ENCODE data around the gene CRELD2.

The CRELD2 gene

DNA sequence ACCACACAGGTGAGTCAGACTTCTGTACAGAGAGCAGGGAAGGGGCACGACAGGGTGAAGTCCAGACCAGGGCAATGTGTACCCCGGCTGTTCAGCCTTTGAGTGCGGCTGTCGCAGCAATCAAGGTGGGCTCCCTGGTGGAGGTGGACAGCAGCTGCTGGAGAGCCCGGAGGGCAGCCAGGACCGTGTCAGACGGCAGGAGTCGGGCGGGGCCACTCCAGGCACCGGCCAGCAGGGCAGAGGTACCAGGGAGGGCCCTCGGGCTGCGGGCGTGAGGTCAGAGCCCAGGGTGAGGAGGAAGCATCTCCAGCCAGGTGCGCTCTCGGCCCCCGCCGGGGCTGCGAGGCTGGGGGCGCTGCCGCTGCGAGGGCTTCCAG lies 41.3 kb downstream of the CRELD2 start:
- no peak for DNase-seq

DNA sequence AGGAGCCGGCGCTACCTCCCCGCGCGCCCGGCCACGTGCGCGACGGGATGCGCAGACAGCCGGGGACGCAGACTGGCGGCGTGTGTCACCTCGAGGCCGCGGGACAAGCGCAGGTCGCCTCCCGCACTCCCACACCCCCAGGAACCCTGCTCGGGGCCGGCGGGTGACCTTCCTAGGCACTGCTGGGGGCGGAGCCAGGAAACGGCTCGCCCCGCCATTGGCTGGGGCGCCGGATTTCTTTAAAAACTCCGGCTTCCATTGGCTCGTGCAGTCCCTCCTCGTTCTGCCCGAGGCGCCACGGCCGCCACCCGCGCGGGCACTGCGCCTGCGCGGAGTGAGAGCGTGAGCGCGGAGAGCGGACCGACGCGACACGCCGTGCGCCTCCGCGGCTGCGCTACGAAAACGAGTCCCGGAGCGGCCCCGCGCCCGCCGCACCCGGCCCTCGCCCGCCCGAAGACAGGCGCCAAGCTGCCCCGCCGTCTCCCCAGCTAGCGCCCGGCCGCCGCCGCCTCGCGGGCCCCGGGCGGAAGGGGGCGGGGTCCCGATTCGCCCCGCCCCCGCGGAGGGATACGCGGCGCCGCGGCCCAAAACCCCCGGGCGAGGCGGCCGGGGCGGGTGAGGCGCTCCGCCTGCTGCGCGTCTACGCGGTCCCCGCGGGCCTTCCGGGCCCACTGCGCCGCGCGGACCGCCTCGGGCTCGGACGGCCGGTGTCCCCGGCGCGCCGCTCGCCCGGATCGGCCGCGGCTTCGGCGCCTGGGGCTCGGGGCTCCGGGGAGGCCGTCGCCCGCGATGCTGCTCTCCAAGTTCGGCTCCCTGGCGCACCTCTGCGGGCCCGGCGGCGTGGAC lies 41.9 kb downstream of the CRELD2 start, which contains the start of gene PIM3:
Gene PIM3, plus strand, starts transcription at position 614 of the 846 bp plus-strand sequence. Its CDS starts 176 bp downstream, at position 790.
- peak; percentile 98 to 99 for DNase-seq

- peak; percentile 19 to 56 for DNase-seq
Measured at GRCh38 chr22:49961005-49961600, 42.7 kb downstream of the CRELD2 start.

DNA sequence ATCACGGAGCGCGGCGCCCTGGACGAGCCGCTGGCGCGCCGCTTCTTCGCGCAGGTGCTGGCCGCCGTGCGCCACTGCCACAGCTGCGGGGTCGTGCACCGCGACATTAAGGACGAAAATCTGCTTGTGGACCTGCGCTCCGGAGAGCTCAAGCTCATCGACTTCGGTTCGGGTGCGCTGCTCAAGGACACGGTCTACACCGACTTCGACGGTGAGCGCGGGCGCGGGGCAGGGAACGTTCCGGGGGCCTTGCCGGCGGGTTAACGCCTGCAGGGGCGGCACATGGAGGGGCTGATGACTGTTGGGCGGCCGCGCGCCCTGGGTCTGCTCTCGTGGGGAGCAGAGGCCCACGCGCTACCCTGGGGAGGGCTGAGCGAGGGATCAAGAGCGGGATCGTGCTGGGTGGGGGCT lies 43.2 kb downstream of the CRELD2 start:
- no peak for DNase-seq

- DNase-seq: peak; percentile 83 to 90
Measured at GRCh38 chr22:49962012-49962750, 43.7 kb downstream of the CRELD2 start.

- no peak for DNase-seq
Measured at GRCh38 chr22:49962751-49963646, 44.6 kb downstream of the CRELD2 start.

DNA sequence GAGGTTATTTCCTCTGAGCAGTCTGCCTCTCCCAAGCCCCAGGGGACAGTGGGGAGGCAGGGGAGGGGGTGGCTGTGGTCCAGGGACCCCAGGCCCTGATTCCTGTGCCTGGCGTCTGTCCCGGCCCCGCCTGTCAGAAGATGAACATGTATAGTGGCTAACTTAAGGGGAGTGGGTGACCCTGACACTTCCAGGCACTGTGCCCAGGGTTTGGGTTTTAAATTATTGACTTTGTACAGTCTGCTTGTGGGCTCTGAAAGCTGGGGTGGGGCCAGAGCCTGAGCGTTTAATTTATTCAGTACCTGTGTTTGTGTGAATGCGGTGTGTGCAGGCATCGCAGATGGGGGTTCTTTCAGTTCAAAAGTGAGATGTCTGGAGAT lies 45.2 kb downstream of the CRELD2 start:
- no peak for DNase-seq

DNA sequence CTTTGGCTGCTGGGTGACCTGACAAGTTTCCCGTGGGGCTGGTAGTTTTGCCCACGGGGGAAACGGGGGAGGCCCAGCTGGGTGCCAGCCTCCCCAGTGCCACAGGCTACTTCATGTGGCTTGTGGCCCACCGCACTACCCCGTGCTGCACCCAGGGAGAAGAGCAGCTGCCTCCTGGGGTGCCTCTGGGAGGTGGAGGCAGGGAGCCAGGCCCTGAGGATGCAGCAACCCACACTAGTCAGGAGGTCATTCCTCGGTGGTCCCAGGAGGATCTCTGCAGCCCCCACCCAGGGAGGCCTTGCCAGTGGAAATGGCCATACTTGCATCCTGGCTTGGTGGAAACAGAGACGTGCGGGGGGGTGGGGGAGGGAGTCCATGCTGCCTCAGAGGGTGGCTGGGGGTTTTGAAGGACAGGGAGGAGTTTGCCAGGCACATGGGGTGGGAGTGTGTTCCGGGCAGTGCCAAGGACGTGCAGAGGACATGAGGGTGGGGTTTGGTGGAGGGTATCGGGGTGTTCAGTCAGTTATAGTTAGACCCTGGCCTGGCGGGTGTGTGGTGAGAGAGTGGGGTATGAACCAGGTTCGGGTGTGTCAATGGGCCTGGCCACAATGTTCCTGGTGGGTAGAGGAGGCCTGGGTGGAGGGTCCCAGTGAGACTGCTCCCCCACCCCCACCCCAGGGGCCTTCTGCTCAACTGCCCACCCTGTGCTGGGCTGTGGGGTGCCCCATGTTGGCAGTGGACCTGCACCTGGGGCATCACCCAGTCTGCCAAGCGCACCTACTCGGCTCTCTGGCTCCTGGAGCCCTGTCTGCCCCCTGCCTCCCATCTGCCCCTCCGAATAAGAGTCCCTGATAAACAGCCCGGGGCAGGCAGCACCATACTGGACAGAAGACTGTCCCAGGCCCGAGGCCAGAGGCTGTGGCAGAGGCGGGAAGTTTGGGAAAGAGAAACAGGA lies 46.0 kb downstream of the CRELD2 start:
- DNase-seq: no peak

- no peak for DNase-seq
Measured at GRCh38 chr22:49965091-49966040, 46.9 kb downstream of the CRELD2 start.

- no peak for DNase-seq
Measured at GRCh38 chr22:49966041-49966773, 47.8 kb downstream of the CRELD2 start.

DNA sequence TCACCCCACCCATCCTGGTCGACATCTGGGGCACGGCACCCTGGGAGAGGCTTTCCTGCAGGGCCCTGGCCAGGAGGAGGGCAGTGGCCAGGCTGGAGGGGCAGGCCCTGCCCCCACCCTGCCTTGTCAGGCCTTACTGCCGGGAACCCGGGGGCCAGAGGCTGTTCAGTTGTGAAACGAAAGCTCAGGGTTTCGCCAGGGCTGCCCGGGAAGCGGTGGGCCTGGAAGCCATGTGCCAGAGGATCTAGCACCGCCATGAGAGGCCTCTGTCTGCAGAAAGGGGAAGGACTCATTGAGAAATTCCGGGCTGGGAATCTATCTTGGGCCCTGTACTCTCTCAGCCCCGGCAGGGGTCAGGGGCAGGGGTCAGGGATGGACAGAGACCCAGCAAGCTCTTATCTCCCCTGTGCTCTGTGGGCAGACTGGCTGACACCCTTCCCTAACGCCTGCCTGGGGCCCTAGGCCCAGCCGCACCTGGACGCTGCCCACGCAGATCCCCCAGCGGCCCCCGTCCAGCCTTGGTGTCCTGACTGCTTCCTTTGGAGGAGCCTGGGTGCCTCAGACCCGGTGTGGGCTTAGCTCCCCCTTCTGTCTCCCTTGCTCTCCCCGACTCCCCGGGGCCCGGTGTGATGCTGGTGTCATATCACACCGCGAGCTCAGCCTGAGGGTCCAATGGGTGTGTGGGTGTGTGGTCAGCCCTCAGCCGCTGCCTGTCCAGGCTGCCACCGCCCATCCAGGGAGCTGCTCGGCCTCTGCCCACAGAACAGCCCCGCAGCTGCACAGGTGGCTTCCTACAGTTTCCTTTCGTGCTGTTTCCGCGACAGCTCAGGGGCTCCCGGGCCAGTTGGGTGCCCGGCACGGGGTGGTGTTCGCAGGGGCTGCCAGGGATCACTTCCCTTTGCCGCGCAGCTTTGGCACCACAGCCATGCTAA lies 48.6 kb downstream of the CRELD2 start:
- peak; percentile 94 for DNase-seq

DNA sequence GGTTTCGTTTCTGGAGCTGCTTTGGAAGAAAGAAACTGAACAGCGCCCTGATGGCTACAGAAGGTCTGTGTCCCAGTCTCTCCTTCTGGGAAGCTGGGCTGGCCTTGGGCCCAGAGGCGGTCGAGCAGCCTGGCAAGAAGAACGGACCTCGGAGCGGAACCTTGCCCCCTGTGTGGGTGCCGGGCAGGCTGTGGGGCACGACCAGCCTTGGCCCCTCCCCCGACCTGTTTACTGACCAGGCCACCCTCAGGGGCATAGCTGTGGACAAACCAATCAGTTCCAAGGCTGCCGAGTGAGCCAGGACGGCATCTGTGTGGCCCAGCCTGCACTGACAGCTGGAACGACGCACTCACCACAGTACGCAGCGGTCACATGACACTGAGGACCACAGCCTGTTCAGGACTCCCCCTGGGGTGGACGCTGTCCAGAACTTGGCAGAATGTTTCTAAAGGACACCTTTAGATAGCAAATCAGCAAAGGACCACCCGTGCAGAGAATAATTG lies 49.3 kb downstream of the CRELD2 start:
- DNase-seq: no peak

DNA sequence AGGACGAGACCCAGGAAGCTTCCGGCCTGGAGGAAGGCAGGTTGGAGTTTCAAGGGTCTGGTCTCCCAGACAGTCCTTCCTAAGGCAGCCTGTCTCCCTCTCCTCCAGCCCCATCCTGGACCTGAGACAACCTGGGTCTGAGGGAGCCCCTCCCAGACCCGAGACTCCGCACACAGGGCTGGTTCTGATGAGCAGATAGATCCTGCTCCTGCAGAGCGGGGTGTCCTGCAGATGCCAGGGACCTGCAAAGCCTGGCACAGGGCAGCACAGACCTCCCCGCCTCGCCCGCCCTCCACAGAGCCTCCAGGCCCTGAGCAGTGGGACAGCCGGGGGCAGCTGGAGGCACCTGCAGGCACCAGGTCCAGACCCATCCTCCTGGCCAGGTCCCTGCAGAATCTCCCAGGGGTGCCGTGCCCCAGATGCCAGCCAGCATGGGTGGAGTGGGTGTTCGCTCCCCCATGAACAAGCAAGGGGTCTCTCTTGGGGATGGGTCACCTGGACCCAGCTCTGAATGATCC lies 49.9 kb downstream of the CRELD2 start:
- DNase-seq: no peak

- no peak for DNase-seq
Measured at GRCh38 chr22:49968831-49969661, 50.6 kb downstream of the CRELD2 start.

GRCh38 chr22:49969751-49970527 lies 51.5 kb downstream of the CRELD2 start:
- DNase-seq: peak in 1 of 2 donors; percentile 30
